A549 (cell line): ENCODE results near the gene DTWD2. TPM values are rescaled to one million over a fixed set of nuclear protein-coding genes. Genes with fewer than 3 reads are reported as not detected.

Experiments
- ATAC-seq, 2 experiments: fragments of 200-7000 bp in 1 of 2; fragments of >200 bp in 1 of 2; cut with Nextera tagmentation in 1 of 2; cut with Tn5 transposase in 1 of 2; 3 replicates each; pipeline versions ENCODE4 v1.8.0 to v1.9.1; 2018 to 2020; ENCODE audit warnings: mild to moderate bottlenecking in 1 of 2, moderate library complexity in 1 of 2
- CTCF ChIA-PET: fragments of 300-600 bp; sonication (Branson Sonifier 250); formaldehyde crosslinking; extraction: SDS; loops from one replicate; lab custom pipeline; 2021; ENCODE audit warnings: antibody characterized with exemption, inconsistent platforms; lab: Yijun Ruan, JAX
- POLR2A ChIA-PET: fragments of 350-600 bp; formaldehyde crosslinking; extraction: SDS; loops from one replicate; lab custom pipeline; 2021; ENCODE audit warnings: antibody characterized with exemption, inconsistent platforms; lab: Yijun Ruan, JAX
- DNase-seq, 2 experiments: peaks; one replicate each; pipeline versions ENCODE4 v3.0.0 to v3.0.0-alpha.2; 2011 to 2016; ENCODE audit warnings: low read depth in 1 of 2, low spot score in 1 of 2
- FAIRE-seq: peaks from 2 replicates; lab custom pipeline; 2011; peaks lifted over from hg19 to GRCh38; lab: Jason Lieb, UNC
- H3K27ac ChIP-seq, 2 experiments: fragments of >200 bp; sonication (Bioruptor Twin); formaldehyde crosslinking; 3 replicates each; pipeline ENCODE4 v1.5.1; 2016 to 2017
- H3K4me1 ChIP-seq: fragments of >200 bp; sonication (Bioruptor Twin); formaldehyde crosslinking; 3 replicates; pipeline ENCODE4 v1.6.1; 2016
- H3K4me2 ChIP-seq: fragments of >200 bp; sonication (Bioruptor Twin); formaldehyde crosslinking; 3 replicates; pipeline ENCODE4 v1.6.1; 2016
- H3K4me3 ChIP-seq: fragments of >200 bp; sonication (Bioruptor Twin); formaldehyde crosslinking; 3 replicates; pipeline ENCODE4 v1.5.1; 2016
- H3K9me3 ChIP-seq: fragments of >200 bp; sonication (Bioruptor Twin); formaldehyde crosslinking; 3 replicates; pipeline ENCODE4 v1.6.1; 2016
- BCL3 ChIP-seq: fragments of >200 bp; sonication (Bioruptor Twin); formaldehyde crosslinking; IDR thresholded peaks from 3 replicates; pipeline ENCODE4 v1.6.1; 2016
- CBX2 ChIP-seq: fragments of 200-600 bp; sonication (generic); IDR thresholded peaks from 2 replicates; pipeline ENCODE4 v1.6.1; 2016; ENCODE audit warnings: low read depth, mild to moderate bottlenecking, borderline replicate concordance
- CBX8 ChIP-seq: fragments of 200-600 bp; sonication (generic); IDR thresholded peaks from 2 replicates; pipeline ENCODE4 v1.6.1; 2016
- CEBPB ChIP-seq, 2 experiments: fragments of >200 bp in 1 of 2; sonication (Bioruptor Twin) in 1 of 2; formaldehyde crosslinking in 1 of 2; IDR thresholded peaks; 2 replicates each; pipeline ENCODE4 v1.6.1; 2012 to 2016
- E2F6 ChIP-seq: IDR thresholded peaks from 2 replicates; pipeline ENCODE4 v1.6.1; 2012; ENCODE audit warnings: low read depth, borderline replicate concordance
- EHMT2 ChIP-seq: fragments of 200-600 bp; sonication (generic); IDR thresholded peaks from 2 replicates; pipeline ENCODE4 v1.6.1; 2016; ENCODE audit warnings: antibody characterized with exemption, low read depth, mild to moderate bottlenecking, moderate library complexity
- ELK1 ChIP-seq: fragments of 150-350 bp; IDR thresholded peaks from 2 replicates; pipeline ENCODE4 v1.6.1; 2014; ENCODE audit warnings: low read depth, mild to moderate bottlenecking, low read length
- EP300 ChIP-seq, 2 experiments: fragments of >200 bp; sonication (Bioruptor Twin); formaldehyde crosslinking; IDR thresholded peaks; 2 replicates in 1 of 2; 3 replicates in 1 of 2; pipeline ENCODE4 v1.6.1; 2016 to 2017
- ESRRA ChIP-seq: fragments of 150-350 bp; IDR thresholded peaks from 2 replicates; pipeline ENCODE4 v1.6.1; 2014; ENCODE audit warnings: mild to moderate bottlenecking, low read length, borderline replicate concordance
- FOSL2 ChIP-seq, 2 experiments: fragments of 450-650 bp in 1 of 2; fragments of >200 bp in 1 of 2; sonication (Bioruptor Twin) in 1 of 2; formaldehyde crosslinking; IDR thresholded peaks; 2 replicates each; pipeline versions ENCODE4 v1.5.0 to v1.6.1; 2016 to 2020; ENCODE audit warnings: mild to moderate bottlenecking in 1 of 2, moderate library complexity in 1 of 2
- HMGXB4 ChIP-seq: fragments of 250-450 bp; sonication (Bioruptor Pico); IDR thresholded peaks from 2 replicates; pipeline ENCODE4 v1.5.0; 2021; ENCODE audit warnings: mild to moderate bottlenecking, moderate library complexity, borderline replicate concordance
- HOXB13 ChIP-seq: fragments of 250-450 bp; sonication (Bioruptor Pico); IDR thresholded peaks from 2 replicates; pipeline ENCODE4 v1.5.0; 2020; ENCODE audit warnings: low read depth, mild to moderate bottlenecking, moderate library complexity
- KDM1A ChIP-seq: fragments of 200-600 bp; sonication (generic); IDR thresholded peaks from 2 replicates; pipeline ENCODE4 v1.6.1; 2016; ENCODE audit warnings: low read depth, mild to moderate bottlenecking
- MAFK ChIP-seq: fragments of 450-650 bp; IDR thresholded peaks from 2 replicates; pipeline ENCODE4 v1.6.1; 2014; ENCODE audit not compliant: partially characterized antibody
- PHF8 ChIP-seq: fragments of 200-600 bp; sonication (generic); IDR thresholded peaks from 2 replicates; pipeline ENCODE4 v1.6.1; 2016; ENCODE audit warnings: low read depth, mild to moderate bottlenecking, antibody characterized with exemption, moderate library complexity, borderline replicate concordance
- POLR2A ChIP-seq: IDR thresholded peaks from 2 replicates; pipeline ENCODE4 v1.6.1; 2012; ENCODE audit warnings: mild to moderate bottlenecking, low read length
- POLR2AphosphoS2 ChIP-seq: conservative IDR thresholded peaks from 2 replicates; pipeline ENCODE4 v1.6.1; 2012; ENCODE audit warnings: low read length, improper control_type of control experiment, inconsistent platforms
- RAD21 ChIP-seq, 2 experiments: fragments of >200 bp in 1 of 2; sonication (Bioruptor Twin) in 1 of 2; formaldehyde crosslinking in 1 of 2; IDR thresholded peaks in 1 of 2; conservative IDR thresholded peaks in 1 of 2; 2 replicates in 1 of 2; 3 replicates in 1 of 2; pipeline ENCODE4 v1.6.1; 2012 to 2018; ENCODE audit warnings: inconsistent platforms in 1 of 2
- RCOR1 ChIP-seq: fragments of 150-350 bp; IDR thresholded peaks from 2 replicates; pipeline ENCODE4 v1.6.1; 2014; ENCODE audit warnings: antibody characterized with exemption, low read length, low read depth
- RFX5 ChIP-seq: fragments of 450-650 bp; IDR thresholded peaks from 2 replicates; pipeline ENCODE4 v1.7.1; 2014; ENCODE audit warnings: antibody characterized with exemption, mild to moderate bottlenecking, moderate library complexity
- SMC3 ChIP-seq: fragments of >200 bp; sonication (Bioruptor Twin); formaldehyde crosslinking; IDR thresholded peaks from 3 replicates; pipeline ENCODE4 v1.6.1; 2018; ENCODE audit warnings: inconsistent platforms
- SREBF2 ChIP-seq: fragments of 450-650 bp; IDR thresholded peaks from 2 replicates; pipeline ENCODE4 v1.6.1; 2014; ENCODE audit warnings: mild to moderate bottlenecking, moderate library complexity
- USF2 ChIP-seq: fragments of 450-650 bp; IDR thresholded peaks from 2 replicates; pipeline ENCODE4 v1.6.1; 2014; ENCODE audit warnings: antibody characterized with exemption
- ZNF302 ChIP-seq: fragments of 250-450 bp; sonication (Bioruptor Pico); IDR thresholded peaks from 2 replicates; pipeline ENCODE4 v1.9.0; 2021; ENCODE audit warnings: inconsistent platforms, mild to moderate bottlenecking, moderate library complexity
- WGBS: methylation state at CpG from one replicate; pipeline ENCODE4 v1.1.6; 2017; ENCODE audit errors: missing lambda C conversion rate; 5-methylcytosine and 5-hydroxymethylcytosine counted together
- polyA plus RNA-seq, 4 experiments: library from polyadenylated mRNA; depleted of rRNA in 3 of 4; stranded (reverse); fragments of >200 nt; fragmentation: RNase III in 1 of 4; extraction: RNeasy Plus Mini Kit Qiagen cat#74134 plus additional on column Dnase treatment in 1 of 4; gene quantifications; 2 replicates in 3 of 4; 3 replicates in 1 of 4; pipeline ENCODE4 v1.2.3, GENCODE V29; 2011 to 2017
- TF ChIP-seq, protein P1 (sequence below): fragments of >200 bp; sonication (Bioruptor Twin); formaldehyde crosslinking; IDR thresholded peaks from 2 replicates; pipeline ENCODE4 v1.6.1; 2016

The DTWD2 gene
- polyA plus RNA-seq, 2 of the 4 experiments (the other 2 are of a cell fraction), result 3.7 to 4.8 TPM

DNA sequence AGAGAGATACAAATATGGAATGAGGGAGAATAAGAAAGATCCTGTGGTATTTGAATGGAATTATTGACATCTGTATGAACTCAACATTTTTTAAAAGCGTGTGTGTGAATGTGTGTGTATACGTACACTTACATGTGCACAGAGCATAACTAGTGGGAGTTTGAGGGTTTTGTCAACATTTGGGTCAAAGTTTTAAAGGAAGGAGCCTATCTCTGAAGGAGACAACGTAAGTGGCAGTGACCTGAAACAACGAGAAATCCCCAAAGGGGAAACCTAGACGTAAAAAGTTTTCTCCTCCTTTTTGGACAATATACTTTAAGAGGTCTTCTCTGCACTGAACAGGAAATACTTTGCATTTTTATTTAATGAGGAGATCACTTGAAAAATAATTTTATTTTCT lies 40.2 kb upstream of the DTWD2 start:
- no peaks in the 10 kb centered on the region for H3K4me1 ChIP-seq
- H3K27ac ChIP-seq, result no peak overlapping the region
- H3K4me2 ChIP-seq, result no peak overlapping the region
- DNase-seq (no peak), ATAC-seq (no peak), FAIRE-seq (no peak)
- ChIA-PET CTCF (interaction anchor here (1.0 kb wide), 1 partner anchor 383 kb away, joined by 5 read pairs; no protein-coding TSS in a partner anchor), POLR2A (no interaction called here)
- 87% methylated on average over 5 of the region's 5 CpGs for WGBS
- H3K4me3 ChIP-seq, result no peak overlapping the region
- no peak for TF ChIP-seq CBX8
- no peak for TF ChIP-seq FOSL2 (IDR thresholded peaks at IDR 0.05)
- no peak for TF ChIP-seq FOSL2 (CRISPR knock-in tag; IDR thresholded peaks at IDR 0.05)
- TF ChIP-seq KDM1A, result no peak
- TF ChIP-seq, protein P1, sequence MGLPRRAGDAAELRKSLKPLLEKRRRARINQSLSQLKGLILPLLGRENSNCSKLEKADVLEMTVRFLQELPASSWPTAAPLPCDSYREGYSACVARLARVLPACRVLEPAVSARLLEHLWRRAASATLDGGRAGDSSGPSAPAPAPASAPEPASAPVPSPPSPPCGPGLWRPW, result no peak
- TF ChIP-seq SMC3, result no peak
- TF ChIP-seq BCL3, result no peak
- TF ChIP-seq RAD21 (conservative IDR thresholded peaks at IDR 0.05 in 1 of 2, IDR thresholded peaks at IDR 0.05 in 1 of 2), result no peak
- no peak for TF ChIP-seq EHMT2
- no peak for TF ChIP-seq POLR2A
- no peak for TF ChIP-seq HMGXB4 (CRISPR knock-in tag)
- TF ChIP-seq SREBF2, result no peak
- TF ChIP-seq EP300 (IDR thresholded peaks at IDR 0.05), result no peak
- no peak for TF ChIP-seq CEBPB (IDR thresholded peaks at IDR 0.05)
- no peak for TF ChIP-seq MAFK
- no peak for TF ChIP-seq USF2
- H3K9me3 ChIP-seq, result no peaks in the 10 kb centered on the region

- WGBS, result 5% methylated on average over 1 of the region's 1 CpG
- Histone ChIP-seq H3K4me1 (peaks cover 13% of the 10 kb centered on the region), H3K9me3 (no peaks in the 10 kb centered on the region), H3K4me3 (no peak overlapping the region), H3K4me2 (no peak overlapping the region), H3K27ac (no peak overlapping the region)
- ChIA-PET POLR2A (no interaction called here), CTCF (interaction anchor here (1.2 to 3.5 kb wide), 7 partner anchors 11 to 398 kb away, joined by 3 to 47 read pairs (median 11); partner anchors contain the start of gene DTWD2)
- no peak for ATAC-seq
- FAIRE-seq, result no peak
- DNase-seq, result no peak
- TF ChIP-seq ELK1 (no peak), E2F6 (no peak), HMGXB4 (CRISPR knock-in tag) (no peak), KDM1A (no peak), PHF8 (no peak), CBX2 (no peak), HOXB13 (CRISPR knock-in tag) (no peak), FOSL2 (IDR thresholded peaks at IDR 0.05) (no peak), FOSL2 (CRISPR knock-in tag; IDR thresholded peaks at IDR 0.05) (no peak), POLR2AphosphoS2 (no peak), ESRRA (no peak), RCOR1 (no peak), RFX5 (no peak), ZNF302 (no peak)
Observed at GRCh38 chr5:119022773-119023172, 34.4 kb upstream of the DTWD2 start.
